Measurements from ENCODE around the gene BATF.

DNA sequence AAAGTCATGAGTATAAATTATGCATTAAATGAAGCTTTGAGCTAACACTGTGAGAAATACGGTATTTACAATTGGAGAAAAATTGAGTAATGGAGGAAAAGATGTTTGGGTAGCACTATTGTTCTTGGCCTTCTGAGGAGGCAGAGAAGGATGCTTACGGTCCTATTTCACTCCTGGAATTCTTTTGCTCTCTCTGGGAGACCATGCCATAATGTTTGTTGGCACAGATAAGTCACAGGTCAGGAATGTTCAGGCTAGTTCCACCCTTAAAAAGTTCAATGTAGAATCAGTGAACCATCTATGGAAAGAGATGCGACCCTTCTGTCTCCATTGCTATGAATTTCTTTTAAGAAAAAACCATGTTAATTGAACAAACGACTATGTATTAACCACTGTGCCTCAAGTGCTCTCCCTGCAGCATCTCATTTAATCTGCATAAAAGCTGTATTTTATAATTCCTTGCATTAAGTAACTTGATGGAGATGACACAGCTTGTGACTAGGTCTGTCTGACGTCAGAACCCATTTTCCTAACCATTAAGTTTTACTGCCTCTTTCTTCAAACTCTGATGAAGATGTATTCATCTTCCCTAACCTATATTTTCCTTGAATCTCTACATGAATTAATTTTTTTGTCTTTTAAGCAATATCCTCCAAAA lies 9.5 kb downstream of the BATF start:
- no peak for TF ChIP-seq POLR2AphosphoS5 (IDR thresholded peaks at IDR 0.05; ENCODE audit: low read depth, low read length)
- TF ChIP-seq CTCF (IDR thresholded peaks at IDR 0.05 in 2 of 3, conservative IDR thresholded peaks at IDR 0.05 in 1 of 3; ENCODE audit: borderline replicate concordance in 1 of 3, insufficient read depth in 1 of 3, low read depth in 2 of 3, low read length in 2 of 3): no peak
- TF ChIP-seq ATF3 (IDR thresholded peaks at IDR 0.05): no peak
